GM18526 (cell line): ENCODE data around the gene SNN.

ENCODE experiments used
- POLR2A ChIP-seq: IDR thresholded peaks from 3 replicates; pipeline ENCODE4 v1.6.1; 2011; ENCODE audit not compliant: insufficient read length; ENCODE audit errors: extremely low read depth

SNN gene

DNA sequence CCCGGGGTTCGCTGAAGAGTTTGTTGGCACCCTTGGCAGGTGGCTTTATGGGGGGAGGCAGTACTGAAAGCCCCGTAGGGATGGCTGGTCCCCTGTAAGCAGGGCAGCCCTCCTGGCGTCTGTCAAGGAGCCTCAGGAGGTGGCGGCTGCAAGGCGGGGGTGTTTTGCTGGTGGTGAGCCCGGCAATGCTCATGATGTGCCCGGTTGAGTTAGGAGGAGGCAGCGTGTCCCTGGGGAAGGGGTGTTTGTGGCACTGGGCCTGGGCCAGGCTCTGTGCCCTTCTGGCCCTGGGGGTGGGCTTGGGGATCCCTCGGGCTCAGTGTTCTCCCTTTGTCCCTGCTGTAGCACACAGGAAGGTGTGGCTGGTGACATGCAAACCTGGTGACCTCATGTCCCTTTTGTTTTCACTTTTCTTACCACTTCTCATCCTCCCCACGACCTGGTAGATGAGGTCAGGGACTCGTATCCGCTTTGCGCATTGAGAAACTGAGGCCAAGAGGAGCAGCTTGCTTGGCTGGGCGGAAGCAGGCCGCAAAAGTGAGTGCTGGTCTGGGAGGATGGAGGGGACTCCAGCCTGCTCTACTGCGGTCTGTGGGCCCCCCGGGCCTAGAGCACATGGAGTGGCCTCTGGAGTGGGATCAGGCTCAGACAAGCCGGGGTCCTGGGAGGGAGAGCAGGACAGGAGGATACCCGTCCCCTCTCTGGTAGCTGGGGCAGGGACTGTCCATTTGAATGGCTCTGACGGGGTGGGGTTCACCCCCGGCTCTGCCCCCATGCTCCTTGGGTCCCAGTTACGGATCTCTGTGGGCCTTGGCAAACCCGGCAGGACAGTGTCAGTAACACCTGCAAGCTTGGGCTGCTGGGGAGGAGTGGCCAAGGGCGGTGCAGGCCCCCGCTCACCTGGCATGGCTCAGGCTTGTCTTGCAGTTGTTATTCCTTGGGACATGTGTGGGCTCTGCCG, 2.2 kb downstream of the SNN start:
- no peak for TF ChIP-seq POLR2A

DNA sequence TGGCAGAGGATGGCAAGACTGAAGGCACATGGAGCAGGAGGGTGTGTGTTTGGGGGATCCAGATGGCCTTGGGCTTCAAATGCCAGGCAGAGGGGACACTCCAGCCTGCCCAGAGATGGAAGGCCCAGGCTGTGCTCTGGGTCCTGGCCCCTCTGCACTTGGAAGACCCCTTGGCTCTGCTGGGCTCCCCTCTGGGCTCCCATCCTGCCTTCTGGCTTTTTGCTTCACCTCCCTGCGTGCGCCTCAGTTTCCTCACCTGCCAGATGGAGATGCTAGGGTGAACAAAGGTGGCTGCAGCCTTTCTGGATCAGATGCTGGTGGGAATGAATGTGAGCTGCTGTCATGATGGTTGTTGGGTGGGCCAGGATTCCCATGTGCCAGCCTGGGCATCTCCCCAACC, 3.0 kb downstream of the SNN start:
- TF ChIP-seq POLR2A: no peak

- no peak for TF ChIP-seq POLR2A
Measured at GRCh38 chr16:11671676-11672075, 3.4 kb downstream of the SNN start.

GRCh38 chr16:11672206-11673090, 4.2 kb downstream of the SNN start:
- no peak for TF ChIP-seq POLR2A

- no peak for TF ChIP-seq POLR2A
Measured at GRCh38 chr16:11673091-11674000, 5.1 kb downstream of the SNN start.

GRCh38 chr16:11674001-11674817, 6.0 kb downstream of the SNN start:
- TF ChIP-seq POLR2A: no peak

DNA sequence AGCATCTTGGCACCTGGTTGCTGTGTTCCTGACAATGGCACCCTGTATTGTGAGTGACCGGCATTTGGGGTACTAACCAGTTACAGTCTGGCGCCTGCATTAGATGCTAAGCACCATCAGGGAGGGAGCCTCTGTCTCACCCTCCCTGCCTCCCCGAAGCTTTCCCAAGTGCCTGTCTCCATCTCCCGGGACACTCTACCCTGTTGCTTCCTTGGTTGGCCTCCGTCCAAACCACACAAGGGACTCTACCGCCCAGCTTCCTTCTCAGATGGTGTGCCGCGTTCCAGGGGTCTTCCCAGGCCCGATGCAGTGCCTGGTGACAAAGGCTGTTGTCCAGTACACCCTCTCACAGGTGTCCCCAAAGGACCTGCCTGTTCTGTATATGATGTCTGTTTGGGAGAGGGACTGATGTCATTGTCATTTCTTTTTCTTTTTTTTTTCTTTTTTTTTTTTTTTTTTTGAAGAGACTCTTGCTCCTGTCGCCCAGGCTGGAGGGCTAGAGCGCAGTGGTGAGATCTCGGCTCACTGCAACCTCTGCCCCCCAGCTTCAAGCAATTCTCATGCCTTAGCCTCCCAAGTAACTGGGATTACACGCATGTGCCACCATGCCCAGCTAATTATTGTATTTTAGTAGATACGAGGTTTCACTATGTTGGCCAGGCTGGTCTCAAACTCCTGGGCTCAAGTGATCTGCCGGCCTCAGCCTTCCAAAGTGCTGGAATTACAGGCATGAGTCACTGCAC, 6.7 kb downstream of the SNN start:
- no peak for TF ChIP-seq POLR2A

GRCh38 chr16:11675561-11676511, 7.6 kb downstream of the SNN start:
- no peak for TF ChIP-seq POLR2A

GRCh38 chr16:11676799-11677198, 8.5 kb downstream of the SNN start:
- peak; percentile 13 for TF ChIP-seq POLR2A

DNA sequence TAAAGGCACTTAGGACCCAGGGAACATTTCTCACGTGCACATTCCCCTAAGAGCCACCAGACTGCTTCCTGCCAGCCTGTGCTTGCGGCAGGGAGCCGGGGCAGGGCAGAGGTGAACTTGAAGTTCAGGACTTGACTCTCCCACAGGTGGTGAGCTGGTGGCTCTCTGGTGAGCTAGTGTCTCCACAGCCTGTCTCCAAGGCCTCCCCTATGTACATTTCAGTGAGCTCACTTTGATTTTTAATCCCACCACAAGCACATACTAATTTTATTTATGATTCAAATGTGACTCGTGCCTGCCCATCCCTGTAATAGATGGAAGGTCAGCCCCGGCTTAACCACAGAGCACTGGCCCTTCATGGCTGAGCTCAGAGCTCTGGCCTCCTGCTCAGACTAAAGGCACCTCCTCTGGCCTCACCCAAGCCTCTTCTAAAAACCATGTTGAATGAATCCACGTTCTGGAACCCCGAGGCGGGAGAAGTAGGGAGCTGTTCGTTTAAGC, 9.2 kb downstream of the SNN start:
- TF ChIP-seq POLR2A: no peak

GRCh38 chr16:11677959-11678881, 10.0 kb downstream of the SNN start:
- peak; percentile 15 for TF ChIP-seq POLR2A
